Right atrium auricular region (tissue), 2 donors: ENCODE results near the gene ZNF438. TPM values are rescaled to one million over a fixed set of nuclear protein-coding genes. Genes with fewer than 3 reads are reported as not detected.

ENCODE experiments used
- DNase-seq: peaks from one replicate; pipeline ENCODE4 v3.0.0-alpha.2; 2019; ENCODE audit warnings: low spot score
- H3K27ac ChIP-seq, 2 donors: fragments of 200-600 bp; sonication (generic); 1 replicate in 1 of 2; 2 replicates in 1 of 2; pipeline ENCODE4 v1.5.1; 2016 to 2019
- H3K27me3 ChIP-seq, 2 donors: fragments of 200-600 bp; sonication (generic); one replicate each; pipeline versions ENCODE4 v1.5.1 to v1.6.0; 2017 to 2019
- H3K36me3 ChIP-seq: fragments of 200-600 bp; sonication (generic); one replicate; pipeline ENCODE4 v1.5.1; 2016
- H3K4me1 ChIP-seq, 2 donors: fragments of 200-600 bp; sonication (generic); one replicate each; pipeline versions ENCODE4 v1.5.1 to v1.6.0; 2017 to 2019
- H3K4me3 ChIP-seq, 2 donors: fragments of 200-600 bp; sonication (generic); 1 replicate in 1 of 2; 2 replicates in 1 of 2; pipeline ENCODE4 v1.5.1; 2017 to 2019; ENCODE audit warnings: mild to moderate bottlenecking in 1 of 2, moderate library complexity in 1 of 2
- H3K9me3 ChIP-seq, 2 donors: fragments of 200-600 bp; sonication (generic); one replicate each; pipeline ENCODE4 v1.5.1; 2019
- CTCF ChIP-seq, 2 donors: fragments of 200-600 bp; sonication (generic); IDR thresholded peaks; one replicate each; pipeline ENCODE4 v1.5.1; 2019; ENCODE audit warnings: antibody characterized with exemption in 2 of 2
- total RNA-seq, 2 donors: library from RNA; depleted of rRNA; stranded (reverse); fragments of >200 nt; gene quantifications; one replicate each; pipeline ENCODE4 v1.1.0, GENCODE V29; 2016

ZNF438 gene
- total RNA-seq, 2 donors from 2014 or later = 13.4 to 14.5 TPM

GRCh38 chr10:30836406-30836805, 195.3 kb downstream of the ZNF438 start:
- no peaks in the 10 kb centered on the region for H3K27me3 ChIP-seq
- no peaks in the 10 kb centered on the region for H3K4me1 ChIP-seq
- no peaks in the 10 kb centered on the region for H3K36me3 ChIP-seq
- DNase-seq = no peak
- no peak overlapping the region for H3K27ac ChIP-seq
- no peak overlapping the region for H3K4me3 ChIP-seq
- H3K9me3 ChIP-seq = no peaks in the 10 kb centered on the region
- TF ChIP-seq CTCF (IDR thresholded peaks at IDR 0.05) = no peak

- no peak overlapping the region for H3K4me3 ChIP-seq
- no peaks in the 10 kb centered on the region for H3K27me3 ChIP-seq
- DNase-seq = no peak
- H3K9me3 ChIP-seq = no peaks in the 10 kb centered on the region
- H3K4me1 ChIP-seq = no peaks in the 10 kb centered on the region
- no peak for TF ChIP-seq CTCF (IDR thresholded peaks at IDR 0.05)
- no peak overlapping the region for H3K27ac ChIP-seq
- no peaks in the 10 kb centered on the region for H3K36me3 ChIP-seq
Measured at GRCh38 chr10:30835146-30835545, 196.5 kb downstream of the ZNF438 start.

- Histone ChIP-seq H3K36me3 (no peaks in the 10 kb centered on the region), H3K9me3 (no peaks in the 10 kb centered on the region), H3K27me3 (no peaks in the 10 kb centered on the region), H3K4me1 (no peaks in the 10 kb centered on the region), H3K4me3 (no peak overlapping the region), H3K27ac (no peak overlapping the region)
- no peak for DNase-seq
- TF ChIP-seq CTCF (IDR thresholded peaks at IDR 0.05) = no peak
Measured at GRCh38 chr10:30834651-30835050, 197.0 kb downstream of the ZNF438 start.

GRCh38 chr10:30834153-30834552, 197.5 kb downstream of the ZNF438 start:
- H3K4me3 ChIP-seq = no peak overlapping the region
- TF ChIP-seq CTCF (IDR thresholded peaks at IDR 0.05) = no peak
- H3K36me3 ChIP-seq = no peaks in the 10 kb centered on the region
- no peak overlapping the region for H3K27ac ChIP-seq
- H3K27me3 ChIP-seq = no peaks in the 10 kb centered on the region
- no peaks in the 10 kb centered on the region for H3K4me1 ChIP-seq
- DNase-seq = no peak
- H3K9me3 ChIP-seq = no peaks in the 10 kb centered on the region

GRCh38 chr10:30833628-30833970, 198.1 kb downstream of the ZNF438 start:
- H3K4me1 ChIP-seq = peaks cover 0 to 2% of the 10 kb centered on the region in 2 donors
- H3K27ac ChIP-seq = no peak overlapping the region
- H3K4me3 ChIP-seq = no peak overlapping the region
- DNase-seq = no peak
- TF ChIP-seq CTCF (IDR thresholded peaks at IDR 0.05) = no peak
- no peaks in the 10 kb centered on the region for H3K9me3 ChIP-seq
- no peaks in the 10 kb centered on the region for H3K36me3 ChIP-seq
- no peaks in the 10 kb centered on the region for H3K27me3 ChIP-seq

GRCh38 chr10:30832749-30833627, 198.7 kb downstream of the ZNF438 start:
- no peak for DNase-seq
- H3K36me3 ChIP-seq = no peaks in the 10 kb centered on the region
- H3K4me3 ChIP-seq = no peak overlapping the region
- TF ChIP-seq CTCF (IDR thresholded peaks at IDR 0.05) = no peak
- H3K27ac ChIP-seq = no peak overlapping the region
- no peaks in the 10 kb centered on the region for H3K27me3 ChIP-seq
- peaks cover 0 to 9% of the 10 kb centered on the region in 2 donors for H3K4me1 ChIP-seq
- H3K9me3 ChIP-seq = no peaks in the 10 kb centered on the region
